Neural cell (in vitro differentiated cells): ENCODE measurements around the gene HDAC3. TPM values are rescaled to one million over a fixed set of nuclear protein-coding genes. Genes with fewer than 3 reads are reported as not detected.

ENCODE experiments used
- H2AFZ ChIP-seq: fragments of 200-600, 300-800 bp; sonication (generic), shearing (Covaris generic); 2 replicates; pipeline ENCODE4 v1.6.0; 2014; ENCODE audit warnings: low read depth, mild to moderate bottlenecking, antibody characterized with exemption, low read length, moderate library complexity
- H3F3A ChIP-seq: fragments of 200-600 bp; shearing (Covaris generic); 2 replicates; pipeline ENCODE4 v1.6.1; 2016; ENCODE audit warnings: mild to moderate bottlenecking, moderate library complexity, mixed read lengths, antibody characterized with exemption, low read length; ENCODE audit not compliant: insufficient read depth, poor library complexity, severe bottlenecking
- H3K27ac ChIP-seq: fragments of 200-600, 300-800 bp; sonication (generic), shearing (Covaris generic); 2 replicates; pipeline ENCODE4 v1.5.1; 2014; ENCODE audit warnings: mild to moderate bottlenecking, low read length, moderate library complexity
- H3K27me3 ChIP-seq: fragments of 300-800, 200-600 bp; sonication (generic), shearing (Covaris generic); 2 replicates; pipeline ENCODE4 v1.6.0; 2014; ENCODE audit warnings: mild to moderate bottlenecking, low read depth, low read length, moderate library complexity; ENCODE audit not compliant: insufficient read depth
- H3K36me3 ChIP-seq: fragments of 300-800, 200-600 bp; sonication (generic), shearing (Covaris generic); 2 replicates; pipeline ENCODE4 v1.5.1; 2014; ENCODE audit warnings: mild to moderate bottlenecking, antibody characterized with exemption, low read length, moderate library complexity; ENCODE audit not compliant: insufficient read depth
- H3K4me2 ChIP-seq: fragments of 300-800, 200-600 bp; sonication (generic), shearing (Covaris generic); 2 replicates; pipeline ENCODE4 v1.6.0; 2014; ENCODE audit warnings: mild to moderate bottlenecking, low read length
- H3K4me3 ChIP-seq: fragments of 300-800, 200-600 bp; sonication (generic), shearing (Covaris generic); 2 replicates; pipeline ENCODE4 v1.5.1; 2014; ENCODE audit warnings: mild to moderate bottlenecking, low read length, moderate library complexity
- H3K79me2 ChIP-seq: fragments of 200-600 bp; shearing (Covaris generic); replicated peaks from 2 replicates; pipeline ENCODE4 v1.6.0; 2014; ENCODE audit warnings: mild to moderate bottlenecking, low read length, moderate library complexity; ENCODE audit not compliant: insufficient read depth
- H3K9ac ChIP-seq: fragments of 300-800, 200-600 bp; sonication (generic), shearing (Covaris generic); 2 replicates; pipeline ENCODE4 v1.6.1; 2016; ENCODE audit warnings: mild to moderate bottlenecking, low read length, mixed read lengths
- H3K9me2 ChIP-seq: fragments of 200-600 bp; shearing (Covaris generic); 2 replicates; pipeline ENCODE4 v1.6.1; 2016; ENCODE audit warnings: mild to moderate bottlenecking, low read length, mixed read lengths; ENCODE audit not compliant: insufficient read depth
- H3K9me3 ChIP-seq: fragments of 200-600, 300-800 bp; sonication (generic), shearing (Covaris generic); 2 replicates; pipeline ENCODE4 v1.6.1; 2016; ENCODE audit warnings: mild to moderate bottlenecking, mixed run types, low read length, moderate library complexity, mixed read lengths
- H4K20me1 ChIP-seq: fragments of 200-600 bp; shearing (Covaris generic); 2 replicates; pipeline ENCODE4 v1.6.1; 2016; ENCODE audit warnings: mild to moderate bottlenecking, mixed run types; ENCODE audit not compliant: insufficient read depth
- EP300 ChIP-seq: fragments of 450-650 bp; conservative IDR thresholded peaks from 2 replicates; pipeline ENCODE4 v1.6.1; 2014; ENCODE audit warnings: antibody characterized with exemption, mild to moderate bottlenecking, moderate library complexity; ENCODE audit not compliant: poor library complexity, severe bottlenecking
- EZH2 ChIP-seq: fragments of 200-600, 300-800 bp; shearing (Covaris generic), sonication (generic); IDR thresholded peaks from 2 replicates; pipeline ENCODE4 v1.6.1; 2014; ENCODE audit warnings: antibody characterized with exemption, low read length, borderline replicate concordance, mild to moderate bottlenecking; ENCODE audit not compliant: insufficient read depth, poor library complexity, severe bottlenecking
- MXI1 ChIP-seq: fragments of 450-650 bp; conservative IDR thresholded peaks from 2 replicates; pipeline ENCODE4 v1.6.1; 2014; ENCODE audit warnings: antibody characterized with exemption, mild to moderate bottlenecking; ENCODE audit not compliant: poor library complexity, severe bottlenecking
- POLR2AphosphoS5 ChIP-seq: IDR thresholded peaks from 2 replicates; pipeline ENCODE4 v1.6.1; 2012
- RAD21 ChIP-seq: fragments of 450-650 bp; conservative IDR thresholded peaks from 2 replicates; pipeline ENCODE4 v1.6.1; 2014; ENCODE audit warnings: antibody characterized with exemption, mild to moderate bottlenecking, moderate library complexity
- SMC3 ChIP-seq: fragments of 450-650 bp; conservative IDR thresholded peaks from 2 replicates; pipeline ENCODE4 v1.6.1; 2014; ENCODE audit warnings: antibody characterized with exemption, mild to moderate bottlenecking, moderate library complexity; ENCODE audit not compliant: poor library complexity
- TAF1 ChIP-seq: IDR thresholded peaks from 2 replicates; pipeline ENCODE4 v1.6.1; 2012; ENCODE audit warnings: low read depth
- polyA plus RNA-seq: library from polyadenylated mRNA; depleted of rRNA; stranded (reverse); fragments of >200 nt; gene quantifications from 2 replicates; pipeline ENCODE4 v1.2.3, GENCODE V29; 2014
- TF ChIP-seq, protein P1 (sequence below): IDR thresholded peaks from 2 replicates; pipeline ENCODE4 v1.6.1; 2012; ENCODE audit warnings: borderline replicate concordance
- TF ChIP-seq, protein P2 (sequence below): fragments of 450-650 bp; IDR thresholded peaks from 2 replicates; pipeline ENCODE4 v1.5.1; 2014; ENCODE audit warnings: antibody characterized with exemption, mild to moderate bottlenecking, moderate library complexity; ENCODE audit not compliant: poor library complexity, severe bottlenecking

Gene HDAC3
- polyA plus RNA-seq, 1 donor from 2014 or later: 115 TPM

DNA sequence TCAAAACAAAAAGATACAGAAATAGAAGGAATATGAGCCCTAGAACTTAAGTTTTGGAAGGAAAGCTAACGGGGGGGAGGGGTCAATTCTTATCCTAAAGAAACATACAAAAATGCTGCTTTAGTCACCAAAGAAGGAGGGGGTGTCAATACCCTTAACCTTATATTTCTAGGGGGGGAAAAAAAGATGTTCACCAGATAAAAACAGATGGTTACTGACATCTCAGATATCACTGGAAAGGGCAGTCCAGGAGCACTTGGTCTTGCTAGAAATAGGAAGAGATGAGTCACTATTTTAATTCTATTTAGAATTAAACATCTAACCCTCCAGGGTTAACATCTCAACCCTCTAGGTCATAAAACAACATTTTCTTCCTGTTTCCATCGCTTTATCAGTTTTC, 19.5 kb downstream of the HDAC3 start:
- Histone ChIP-seq H3K9me3 (no peaks in the 10 kb centered on the region), H3K27ac (no peak overlapping the region), H3K4me3 (peak overlapping the region; percentile 76), H3F3A (no peaks in the 10 kb centered on the region), H3K9ac (no peak overlapping the region), H3K4me2 (peak overlapping the region; percentile 44), H4K20me1 (no peaks in the 10 kb centered on the region), H3K36me3 (no peaks in the 10 kb centered on the region), H3K79me2 (peaks cover 32% of the 10 kb centered on the region), H2AFZ (no peak overlapping the region), H3K9me2 (no peaks in the 10 kb centered on the region), H3K27me3 (no peaks in the 10 kb centered on the region)
- TF ChIP-seq EP300 (no peak), EZH2 (no peak), SMC3 (no peak)

DNA sequence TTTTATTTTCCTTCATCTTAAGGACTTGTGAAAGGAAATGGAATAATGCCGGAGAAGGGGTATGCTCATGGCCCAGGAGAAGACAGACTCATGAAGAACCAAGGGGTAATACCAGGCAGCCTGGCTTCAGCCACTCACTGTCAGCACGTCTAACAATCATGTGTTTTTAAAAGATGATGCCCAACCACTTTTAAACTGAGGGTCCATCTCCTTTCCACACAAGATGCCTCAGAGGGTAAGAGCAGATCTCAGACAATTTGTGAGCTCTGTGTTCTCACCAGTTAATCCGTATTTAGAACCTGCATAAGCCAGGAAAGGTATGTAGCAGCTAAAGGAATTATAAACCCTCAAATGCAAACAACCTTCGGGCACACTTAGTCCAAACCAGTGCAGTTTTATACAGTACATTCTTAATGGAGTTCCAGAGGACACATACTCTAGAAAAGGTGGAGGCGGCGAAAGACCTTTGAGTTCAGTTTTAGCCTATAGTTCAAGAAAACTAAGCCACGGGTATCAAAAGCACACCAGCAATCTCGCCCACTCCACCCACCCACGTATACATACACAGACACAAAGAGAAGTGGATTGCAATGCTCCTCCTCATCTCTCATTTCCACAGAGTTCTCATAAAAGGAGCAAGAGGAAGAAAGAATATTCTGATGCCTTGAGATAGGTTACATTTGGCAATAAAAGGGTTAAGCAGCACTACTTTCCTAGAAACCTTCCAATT, 20.5 kb downstream of the HDAC3 start:
- no peak overlapping the region for H3K9ac ChIP-seq
- H3K79me2 ChIP-seq: peaks cover 34% of the 10 kb centered on the region
- H3K9me2 ChIP-seq: no peaks in the 10 kb centered on the region
- no peak overlapping the region for H3K4me2 ChIP-seq
- no peak for TF ChIP-seq SMC3
- no peak for TF ChIP-seq EP300
- TF ChIP-seq, protein P1, sequence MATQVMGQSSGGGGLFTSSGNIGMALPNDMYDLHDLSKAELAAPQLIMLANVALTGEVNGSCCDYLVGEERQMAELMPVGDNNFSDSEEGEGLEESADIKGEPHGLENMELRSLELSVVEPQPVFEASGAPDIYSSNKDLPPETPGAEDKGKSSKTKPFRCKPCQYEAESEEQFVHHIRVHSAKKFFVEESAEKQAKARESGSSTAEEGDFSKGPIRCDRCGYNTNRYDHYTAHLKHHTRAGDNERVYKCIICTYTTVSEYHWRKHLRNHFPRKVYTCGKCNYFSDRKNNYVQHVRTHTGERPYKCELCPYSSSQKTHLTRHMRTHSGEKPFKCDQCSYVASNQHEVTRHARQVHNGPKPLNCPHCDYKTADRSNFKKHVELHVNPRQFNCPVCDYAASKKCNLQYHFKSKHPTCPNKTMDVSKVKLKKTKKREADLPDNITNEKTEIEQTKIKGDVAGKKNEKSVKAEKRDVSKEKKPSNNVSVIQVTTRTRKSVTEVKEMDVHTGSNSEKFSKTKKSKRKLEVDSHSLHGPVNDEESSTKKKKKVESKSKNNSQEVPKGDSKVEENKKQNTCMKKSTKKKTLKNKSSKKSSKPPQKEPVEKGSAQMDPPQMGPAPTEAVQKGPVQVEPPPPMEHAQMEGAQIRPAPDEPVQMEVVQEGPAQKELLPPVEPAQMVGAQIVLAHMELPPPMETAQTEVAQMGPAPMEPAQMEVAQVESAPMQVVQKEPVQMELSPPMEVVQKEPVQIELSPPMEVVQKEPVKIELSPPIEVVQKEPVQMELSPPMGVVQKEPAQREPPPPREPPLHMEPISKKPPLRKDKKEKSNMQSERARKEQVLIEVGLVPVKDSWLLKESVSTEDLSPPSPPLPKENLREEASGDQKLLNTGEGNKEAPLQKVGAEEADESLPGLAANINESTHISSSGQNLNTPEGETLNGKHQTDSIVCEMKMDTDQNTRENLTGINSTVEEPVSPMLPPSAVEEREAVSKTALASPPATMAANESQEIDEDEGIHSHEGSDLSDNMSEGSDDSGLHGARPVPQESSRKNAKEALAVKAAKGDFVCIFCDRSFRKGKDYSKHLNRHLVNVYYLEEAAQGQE: no peak
- no peaks in the 10 kb centered on the region for H3K9me3 ChIP-seq
- H2AFZ ChIP-seq: no peak overlapping the region
- no peaks in the 10 kb centered on the region for H4K20me1 ChIP-seq
- peak overlapping the region; percentile 76 for H3K4me3 ChIP-seq
- no peaks in the 10 kb centered on the region for H3F3A ChIP-seq
- no peak overlapping the region for H3K27ac ChIP-seq
- no peaks in the 10 kb centered on the region for H3K36me3 ChIP-seq
- no peaks in the 10 kb centered on the region for H3K27me3 ChIP-seq

DNA sequence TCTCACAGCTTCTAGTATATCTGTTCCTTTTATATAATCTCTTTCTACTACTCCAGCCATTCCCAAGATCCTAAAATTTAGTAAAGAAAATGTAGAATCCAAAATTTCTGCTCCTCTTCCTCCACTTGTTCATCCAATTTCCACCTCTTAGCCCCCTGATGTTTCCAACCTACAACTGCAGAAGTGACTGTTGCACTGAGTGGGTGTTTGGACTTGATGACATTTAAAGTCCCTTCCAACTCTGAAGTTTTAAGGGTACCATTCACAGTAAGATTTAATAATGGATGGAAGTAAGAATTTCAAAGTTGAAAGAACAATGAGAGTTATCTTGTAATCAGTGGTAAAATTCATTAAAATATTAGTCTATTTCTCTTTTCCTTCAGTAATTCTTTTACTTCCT, 23.3 kb downstream of the HDAC3 start:
- Histone ChIP-seq H3K79me2 (peaks cover 34% of the 10 kb centered on the region), H4K20me1 (no peaks in the 10 kb centered on the region), H3K36me3 (no peaks in the 10 kb centered on the region)

More for the DNA sequence above, 23.3 kb downstream of the HDAC3 start:
- Histone ChIP-seq H3K9ac (no peak overlapping the region), H3K9me2 (no peaks in the 10 kb centered on the region), H3K27ac (no peak overlapping the region), H3K9me3 (no peaks in the 10 kb centered on the region), H3K4me3 (no peak overlapping the region), H2AFZ (no peak overlapping the region), H3K4me2 (no peak overlapping the region), H3F3A (no peaks in the 10 kb centered on the region), H3K27me3 (no peaks in the 10 kb centered on the region)
- TF ChIP-seq RAD21: no peak
- TF ChIP-seq POLR2AphosphoS5: no peak
- no peak for TF ChIP-seq TAF1
- TF ChIP-seq, protein P1: no peak
- TF ChIP-seq MXI1: no peak
- TF ChIP-seq SMC3: no peak
- TF ChIP-seq, protein P2, sequence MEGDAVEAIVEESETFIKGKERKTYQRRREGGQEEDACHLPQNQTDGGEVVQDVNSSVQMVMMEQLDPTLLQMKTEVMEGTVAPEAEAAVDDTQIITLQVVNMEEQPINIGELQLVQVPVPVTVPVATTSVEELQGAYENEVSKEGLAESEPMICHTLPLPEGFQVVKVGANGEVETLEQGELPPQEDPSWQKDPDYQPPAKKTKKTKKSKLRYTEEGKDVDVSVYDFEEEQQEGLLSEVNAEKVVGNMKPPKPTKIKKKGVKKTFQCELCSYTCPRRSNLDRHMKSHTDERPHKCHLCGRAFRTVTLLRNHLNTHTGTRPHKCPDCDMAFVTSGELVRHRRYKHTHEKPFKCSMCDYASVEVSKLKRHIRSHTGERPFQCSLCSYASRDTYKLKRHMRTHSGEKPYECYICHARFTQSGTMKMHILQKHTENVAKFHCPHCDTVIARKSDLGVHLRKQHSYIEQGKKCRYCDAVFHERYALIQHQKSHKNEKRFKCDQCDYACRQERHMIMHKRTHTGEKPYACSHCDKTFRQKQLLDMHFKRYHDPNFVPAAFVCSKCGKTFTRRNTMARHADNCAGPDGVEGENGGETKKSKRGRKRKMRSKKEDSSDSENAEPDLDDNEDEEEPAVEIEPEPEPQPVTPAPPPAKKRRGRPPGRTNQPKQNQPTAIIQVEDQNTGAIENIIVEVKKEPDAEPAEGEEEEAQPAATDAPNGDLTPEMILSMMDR: no peak
- no peak for TF ChIP-seq EP300
- no peak for TF ChIP-seq EZH2
